HG03045 (cell line): ENCODE measurements around the gene GAS6.
"Not testable (repeated sequence)": the region's sequence is repeated elsewhere in the genome, so short reads cannot be mapped to it uniquely, and the experiment has no call there.

Source experiments
- ATAC-seq: cut with Tn5 transposase; IDR thresholded peaks from one replicate; pipeline ENCODE4 v1.9.1; 2021; ENCODE audit warnings: mild to moderate bottlenecking, moderate library complexity; ENCODE audit not compliant: unreplicated experiment

The GAS6 gene

DNA sequence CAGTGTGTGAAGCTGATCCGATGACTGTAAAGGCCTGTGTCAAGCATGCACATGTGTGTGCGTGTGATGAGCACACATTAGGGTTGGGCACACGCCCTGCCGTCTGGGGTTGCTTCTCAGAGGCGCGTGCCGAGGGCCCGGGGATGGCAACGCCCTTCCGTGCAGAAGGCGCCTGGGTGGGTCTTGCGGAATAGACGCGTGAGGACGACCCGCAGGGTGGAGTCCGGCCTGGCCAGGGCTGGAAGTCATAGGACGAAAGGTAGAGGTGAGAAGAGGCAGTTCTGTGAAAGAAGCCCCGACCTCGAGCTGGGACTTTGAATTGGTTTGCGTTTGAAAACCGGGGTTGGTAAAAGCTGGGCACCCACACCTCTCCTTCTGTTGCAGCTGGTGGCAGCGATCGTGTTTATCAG, 69.1 kb downstream of the GAS6 start:
- ATAC-seq: no peak

DNA sequence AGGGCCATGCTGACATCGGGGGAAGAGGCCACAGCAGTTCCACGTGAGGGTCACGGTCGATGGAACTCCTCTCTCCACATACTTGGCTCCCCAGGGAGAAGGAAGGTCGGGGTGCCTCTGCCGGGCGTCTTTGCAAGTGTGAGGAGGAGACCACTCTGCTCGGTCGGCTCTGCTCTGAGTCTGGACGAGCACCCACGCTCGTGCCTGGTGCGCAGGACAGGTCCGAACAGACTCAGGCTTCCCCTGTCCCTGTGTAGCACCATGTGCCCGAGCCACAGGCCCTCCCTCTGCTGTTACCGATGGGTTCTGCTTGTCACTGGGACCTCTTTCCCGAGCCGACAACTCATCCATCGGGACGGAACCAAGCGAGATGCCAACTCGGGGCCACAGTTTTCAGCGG, 69.8 kb downstream of the GAS6 start:
- no peak for ATAC-seq

DNA sequence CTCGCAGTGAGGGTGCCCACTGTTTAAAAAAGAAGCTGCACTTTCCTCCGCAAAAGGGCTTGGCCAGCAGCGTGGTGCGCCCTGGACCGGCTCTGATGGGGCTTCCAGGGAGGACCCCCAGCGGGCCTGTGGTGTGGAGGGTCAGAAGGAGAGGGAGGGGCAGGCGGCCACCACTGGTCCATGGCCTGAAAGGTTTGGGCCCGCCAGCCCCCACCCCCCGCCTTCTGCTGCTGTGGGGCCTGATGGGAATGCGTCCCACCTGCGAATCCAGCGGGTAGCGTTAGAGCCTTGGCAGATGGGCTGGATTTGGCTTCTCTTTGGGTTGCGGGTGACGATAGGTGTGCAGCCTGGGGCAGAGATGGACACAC, 70.2 kb downstream of the GAS6 start:
- no peak for ATAC-seq

DNA sequence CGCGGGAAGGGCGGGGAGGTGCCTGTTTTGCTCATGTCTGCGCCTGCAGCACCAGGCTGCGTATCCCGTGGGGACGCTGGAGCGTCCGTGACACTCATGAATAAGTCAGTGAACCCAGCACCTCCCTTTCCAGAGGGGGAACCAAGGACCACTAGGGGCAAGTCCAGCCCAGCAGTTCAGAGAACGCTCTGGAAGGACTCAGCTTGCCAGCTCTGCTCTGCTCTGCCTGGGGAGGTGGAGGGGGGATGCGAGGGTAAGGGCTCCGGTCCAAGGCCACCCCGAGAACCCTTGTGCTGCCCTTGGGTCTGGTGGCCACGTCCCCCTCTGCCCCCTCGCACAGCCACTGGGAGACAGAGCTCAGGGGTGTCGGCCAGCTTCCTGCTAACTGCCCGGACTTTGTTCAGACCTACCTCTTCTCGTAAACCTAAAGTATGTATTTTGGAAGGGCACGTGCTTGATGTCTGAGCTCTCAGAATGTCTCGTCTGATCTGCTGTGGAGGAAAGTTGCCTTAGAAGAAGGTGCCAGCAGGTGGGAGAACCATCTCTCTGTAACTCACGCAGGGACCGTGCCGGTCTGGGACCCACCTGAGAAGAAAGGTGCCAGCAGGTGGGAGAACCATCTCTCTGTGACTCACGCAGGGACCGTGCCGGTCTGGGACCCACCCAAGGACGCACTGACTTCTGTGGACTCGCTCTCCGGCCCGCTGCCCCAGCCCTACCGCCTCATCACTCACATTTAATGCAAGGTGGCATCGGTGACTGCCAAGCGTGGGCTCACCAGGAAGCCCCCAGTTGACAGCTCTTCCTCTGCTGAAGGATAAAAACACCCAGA, 70.8 kb downstream of the GAS6 start:
- no peak for ATAC-seq

DNA sequence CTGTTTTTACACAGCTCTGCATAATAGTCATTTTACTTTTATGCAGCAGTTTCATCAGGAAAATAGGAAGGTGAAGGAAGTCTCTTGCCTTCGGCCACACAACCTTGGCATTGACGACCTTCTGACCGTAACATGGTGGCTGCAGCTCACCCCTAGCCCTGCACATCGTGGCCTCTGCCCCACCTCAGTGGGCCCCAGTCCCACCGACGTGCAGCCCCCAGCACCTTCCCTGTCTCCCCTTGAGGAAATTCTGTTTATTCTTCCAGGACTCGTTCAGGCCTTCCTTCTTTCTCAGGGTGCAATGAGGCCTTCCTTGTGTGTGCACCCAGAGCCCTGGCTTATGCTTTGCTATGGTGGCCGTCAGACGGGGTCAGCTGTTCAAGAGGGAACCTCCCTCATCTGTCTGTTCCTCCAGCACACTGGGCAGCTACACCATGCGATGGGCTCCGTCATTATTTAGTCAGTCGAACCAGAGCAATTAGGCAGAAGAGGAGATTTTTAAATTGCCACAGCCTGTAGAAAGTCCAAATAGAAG, 71.6 kb downstream of the GAS6 start:
- ATAC-seq: no peak

DNA sequence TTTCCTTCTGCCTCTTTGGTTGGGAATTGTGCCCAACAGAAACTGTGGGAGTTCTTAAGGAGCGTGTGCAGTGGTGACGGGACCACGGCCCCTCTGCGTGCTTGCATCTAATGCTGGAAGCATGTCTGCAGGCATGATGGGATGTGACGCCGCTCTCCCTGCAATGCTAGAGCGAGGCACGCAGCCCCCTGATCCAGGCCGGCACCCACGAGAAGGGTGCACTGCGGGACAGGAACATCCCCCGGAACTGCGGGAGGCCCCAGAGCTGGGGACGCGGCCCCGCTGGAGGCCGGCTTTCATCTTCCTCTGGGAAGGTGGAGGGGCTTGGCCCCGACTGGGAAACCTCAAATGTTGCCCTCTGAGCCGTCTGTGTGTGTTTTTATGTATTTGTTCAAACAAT, 72.1 kb downstream of the GAS6 start:
- ATAC-seq: no peak

DNA sequence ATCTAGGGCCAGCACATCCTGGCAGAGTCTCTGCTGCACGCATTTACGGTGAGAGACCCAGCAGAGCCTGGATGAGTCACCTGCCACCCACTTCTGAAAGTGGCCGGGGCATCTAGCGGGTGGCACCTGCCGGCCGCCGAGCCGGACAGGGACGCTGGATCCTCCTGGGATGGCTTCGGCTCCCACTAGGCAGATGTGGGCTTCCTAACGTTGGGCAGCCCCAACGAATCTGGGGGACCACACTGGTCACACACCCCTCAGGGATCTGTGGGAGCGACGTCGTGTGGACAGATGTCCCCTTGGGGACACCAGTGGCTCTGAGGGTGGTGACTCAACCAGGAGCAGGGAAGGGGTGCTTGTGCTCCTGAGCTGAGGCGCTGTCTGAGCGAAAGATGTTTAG, 72.7 kb downstream of the GAS6 start:
- ATAC-seq: no peak

DNA sequence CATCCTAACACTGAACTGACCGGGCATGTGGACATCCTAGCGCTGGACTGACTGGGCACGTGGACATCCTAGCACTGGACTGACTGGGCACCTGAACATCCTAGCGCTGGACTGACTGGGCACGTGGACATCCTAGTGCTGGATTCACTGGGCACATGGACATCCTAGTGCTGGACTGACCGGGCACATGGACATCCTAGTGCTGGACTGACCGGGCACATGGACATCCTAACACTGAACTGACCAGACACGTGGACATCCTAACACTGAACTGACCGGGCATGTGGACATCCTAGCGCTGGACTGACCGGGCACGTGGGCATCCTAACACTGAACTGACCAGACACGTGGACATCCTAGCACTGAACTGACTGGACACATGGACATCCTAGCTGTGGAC, 73.9 kb downstream of the GAS6 start:
- not testable (repeated sequence) for ATAC-seq

DNA sequence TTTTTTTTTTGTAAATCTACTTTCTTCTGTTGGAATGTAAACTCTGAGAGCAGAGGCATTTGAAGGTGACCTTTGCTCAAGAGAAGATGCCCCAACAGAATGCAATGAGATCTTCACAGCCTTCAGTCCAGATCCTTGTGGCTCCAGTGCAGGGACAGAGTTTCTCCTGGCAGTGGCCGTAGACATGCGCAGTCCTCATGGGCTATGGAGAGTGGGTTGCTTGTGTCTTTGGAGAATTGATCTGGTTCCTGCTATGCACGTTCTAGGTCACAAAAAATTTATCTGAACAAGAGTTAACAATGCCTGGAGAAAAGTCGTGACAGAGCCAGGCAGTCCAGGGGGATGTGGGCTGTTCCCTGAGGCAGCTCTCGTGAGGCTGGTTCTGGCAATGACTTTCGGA, 74.7 kb downstream of the GAS6 start:
- no peak for ATAC-seq

DNA sequence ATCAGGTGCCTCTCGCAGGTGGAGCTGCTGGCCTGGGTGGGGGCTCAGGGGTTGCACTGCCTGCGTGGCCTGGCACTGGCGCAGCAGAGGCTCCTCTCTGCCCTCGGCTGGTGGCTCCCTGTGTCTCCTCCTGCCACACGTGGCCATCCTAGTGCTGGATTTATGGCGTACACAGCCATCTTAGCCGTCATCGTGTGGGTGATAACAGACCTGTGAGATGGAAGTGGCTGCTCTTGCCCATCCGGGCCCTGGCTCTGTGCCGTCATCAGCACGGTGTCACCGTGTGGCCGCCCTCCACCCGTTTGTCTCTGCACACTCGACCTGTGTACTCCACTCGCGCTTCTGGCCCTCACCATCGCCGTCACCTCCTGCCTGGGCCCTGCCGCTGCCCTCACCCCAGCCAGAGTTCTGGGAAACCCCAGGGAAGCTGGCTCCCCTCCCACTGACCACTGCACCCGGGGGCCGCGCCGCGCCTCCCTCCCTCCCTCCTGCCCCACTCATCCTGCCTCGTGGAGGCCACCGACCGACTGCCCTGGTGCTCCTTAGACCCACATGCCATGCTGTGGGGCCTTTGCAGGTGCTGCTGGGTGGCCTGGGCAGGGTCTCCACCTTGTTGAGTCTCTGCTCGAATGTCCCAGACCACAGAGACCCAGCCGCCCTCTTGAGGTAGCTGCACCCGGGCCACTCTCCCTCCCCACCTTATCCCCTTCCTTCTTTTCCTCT, 75.3 kb downstream of the GAS6 start:
- ATAC-seq: no peak

DNA sequence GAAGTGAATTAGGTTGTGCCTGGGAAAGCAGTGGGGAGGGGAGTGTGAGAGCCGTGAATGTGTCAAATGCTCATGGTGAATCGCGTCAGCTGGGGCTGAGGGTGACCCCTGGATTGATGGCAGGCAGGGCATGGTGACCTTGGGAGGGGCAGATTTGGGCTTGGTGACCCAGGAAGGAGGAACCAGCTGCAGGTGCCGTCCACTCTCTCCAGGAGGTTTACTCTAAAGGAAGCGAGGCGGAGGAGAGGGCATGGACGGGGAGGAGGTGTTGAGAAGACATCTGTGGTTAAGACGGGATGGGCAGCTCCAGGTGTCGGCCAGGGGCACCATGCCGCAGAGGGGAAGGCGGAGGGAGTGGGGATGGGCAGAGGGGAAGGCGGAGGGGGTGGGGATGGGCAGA, 76.2 kb downstream of the GAS6 start:
- no peak for ATAC-seq

DNA sequence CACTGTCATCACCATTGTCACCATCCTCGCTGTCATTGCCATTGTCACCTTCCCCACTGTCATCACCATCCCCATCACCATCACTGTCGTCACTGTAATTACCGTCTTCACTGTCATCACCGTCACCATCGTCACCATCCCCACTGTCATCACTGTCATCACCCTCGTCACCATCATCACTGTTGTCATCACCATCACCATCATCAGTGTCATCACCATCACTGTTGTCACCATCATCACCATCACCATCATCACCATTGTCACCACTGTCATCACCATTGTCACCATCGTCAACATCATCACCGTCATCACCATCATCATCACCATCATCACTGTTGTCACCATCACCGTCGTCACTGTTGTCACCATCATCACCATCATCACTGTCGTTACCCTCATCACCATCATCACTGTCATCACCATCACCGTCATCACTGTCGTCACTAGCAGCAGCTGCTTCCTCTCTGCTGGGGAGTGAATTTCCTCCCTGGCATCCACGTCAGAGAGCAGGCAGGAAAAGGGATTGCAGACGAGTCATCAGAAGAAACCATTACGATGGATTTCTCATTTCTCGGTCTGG, 77.5 kb downstream of the GAS6 start:
- ATAC-seq: no peak

DNA sequence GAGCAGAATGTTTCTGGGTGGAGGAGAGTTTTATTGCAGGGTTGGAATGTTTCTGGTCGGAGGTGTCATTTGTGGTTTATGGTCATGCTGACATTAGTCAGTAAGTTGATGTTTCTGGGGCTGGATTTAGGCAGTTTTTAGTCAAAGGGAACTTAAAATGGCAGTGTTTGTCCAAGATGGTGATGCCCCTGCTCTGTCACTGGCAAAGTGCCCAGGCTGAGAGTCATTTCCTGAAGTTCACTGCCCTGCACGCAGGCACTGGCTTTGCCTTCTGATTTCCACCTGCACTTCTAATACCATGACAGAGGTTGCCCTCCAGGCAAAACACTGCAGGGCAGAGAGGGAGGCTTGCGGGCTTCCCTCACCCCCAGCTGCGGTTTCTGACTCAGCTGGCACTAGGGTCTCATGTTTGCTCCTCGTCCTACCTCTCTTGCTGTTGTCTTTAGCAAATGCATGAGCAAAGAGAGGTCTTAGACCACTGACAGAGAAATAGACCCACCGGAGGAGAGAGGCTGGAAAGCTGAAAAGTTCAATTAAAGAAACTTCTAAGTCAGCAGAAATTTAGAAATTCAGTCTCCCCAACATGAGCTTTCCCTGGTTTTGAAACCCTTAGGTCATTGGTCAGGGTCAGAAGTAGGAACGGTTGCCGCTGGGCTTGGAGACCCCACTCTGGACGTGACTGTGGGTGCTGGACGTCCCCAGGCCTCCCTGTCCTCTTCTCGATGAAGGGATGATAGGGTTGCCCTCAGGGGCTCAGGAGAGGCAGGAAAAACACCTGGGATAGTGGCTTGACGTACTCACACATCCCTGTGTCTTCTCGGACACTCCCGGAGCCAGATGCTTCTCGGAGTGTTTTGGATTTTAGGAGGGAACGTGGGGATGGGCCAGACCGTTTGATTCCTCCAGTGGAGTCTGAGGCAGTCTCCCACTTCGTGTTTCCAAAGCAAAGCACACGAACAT, 78.5 kb downstream of the GAS6 start:
- no peak for ATAC-seq

DNA sequence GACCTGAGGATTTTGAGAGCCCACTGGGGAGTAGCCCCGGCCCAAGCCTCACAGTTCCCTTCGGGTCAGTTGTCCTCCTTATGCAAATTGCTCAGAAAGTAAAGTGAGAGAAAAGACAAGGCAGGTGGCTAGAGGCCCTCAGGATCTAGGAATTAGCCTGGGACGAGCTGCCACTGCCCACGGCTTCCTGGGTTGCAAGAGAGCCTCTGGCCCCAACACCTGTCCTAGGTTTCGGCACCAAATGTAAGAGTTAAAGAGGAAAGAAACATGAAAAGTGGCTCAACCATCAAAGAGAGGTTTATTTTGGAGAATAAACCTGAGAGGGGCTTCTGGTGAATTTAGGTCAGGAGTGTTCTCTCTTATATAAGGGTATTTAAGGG, 79.2 kb downstream of the GAS6 start:
- ATAC-seq: no peak

DNA sequence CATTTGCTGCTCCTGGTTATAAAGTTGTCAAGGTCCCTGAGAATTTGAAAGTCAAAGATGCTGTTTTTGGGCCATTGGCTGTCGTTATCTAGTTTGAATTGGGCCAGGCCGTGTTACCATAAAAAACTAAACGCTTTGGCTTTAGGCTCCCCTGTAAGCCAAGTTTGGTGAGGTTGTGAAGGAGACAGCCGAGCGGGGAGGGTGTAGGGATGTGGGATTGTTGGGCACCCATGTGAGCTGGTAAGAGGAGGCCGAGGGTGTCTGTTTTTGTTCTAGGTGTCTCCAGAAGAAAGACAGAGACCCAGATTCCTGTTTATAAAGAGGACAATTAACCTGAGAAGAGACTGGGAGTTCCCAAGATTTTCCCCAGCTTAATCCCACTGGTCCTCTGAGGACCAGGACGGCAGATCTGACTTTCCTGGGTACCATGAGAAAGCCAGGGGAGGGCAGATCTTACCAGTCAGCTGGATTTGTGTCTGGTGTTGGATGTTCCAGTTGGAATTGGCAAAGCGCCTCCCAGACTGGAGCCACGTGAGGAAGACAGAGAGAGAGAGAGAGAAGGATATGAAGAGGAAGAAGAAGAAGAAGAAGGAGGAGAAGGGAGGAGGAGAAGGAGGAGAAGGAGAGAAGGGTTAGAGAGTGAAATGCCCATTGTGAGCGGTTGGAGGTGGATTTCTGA, 79.8 kb downstream of the GAS6 start:
- ATAC-seq: no peak

DNA sequence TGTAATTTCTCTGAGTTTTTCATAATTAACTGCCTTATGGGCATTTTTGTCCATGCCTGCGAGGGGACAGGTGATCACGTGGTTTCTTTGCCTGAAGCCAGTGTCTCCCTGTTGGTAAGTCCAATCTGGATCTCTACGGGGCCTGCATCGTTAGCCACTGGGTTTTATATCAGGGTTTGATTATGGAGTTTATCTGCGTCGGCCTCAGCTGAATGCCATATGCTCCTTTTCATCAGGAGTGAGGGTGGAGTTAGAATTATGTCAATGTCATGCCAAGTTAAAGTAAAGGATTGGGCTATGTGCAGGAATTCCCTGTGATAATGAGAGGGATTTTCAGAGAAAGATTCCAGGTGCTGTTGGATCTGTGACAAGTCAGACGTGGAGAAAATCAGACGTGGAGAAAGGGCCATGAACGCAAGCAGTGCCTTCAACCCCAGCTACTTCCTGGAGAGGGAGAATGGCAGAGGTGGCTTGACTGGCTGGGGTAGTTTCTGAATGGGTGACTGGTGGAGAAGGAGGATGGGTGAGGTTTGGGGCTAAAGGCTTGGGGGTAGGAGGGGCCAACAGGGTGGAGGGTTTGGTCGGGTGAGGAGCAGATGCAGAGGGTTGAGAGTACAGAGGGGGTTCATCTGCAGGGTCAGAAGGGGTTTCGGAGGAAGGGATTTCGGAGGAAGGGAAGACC, 80.5 kb downstream of the GAS6 start:
- ATAC-seq: no peak

DNA sequence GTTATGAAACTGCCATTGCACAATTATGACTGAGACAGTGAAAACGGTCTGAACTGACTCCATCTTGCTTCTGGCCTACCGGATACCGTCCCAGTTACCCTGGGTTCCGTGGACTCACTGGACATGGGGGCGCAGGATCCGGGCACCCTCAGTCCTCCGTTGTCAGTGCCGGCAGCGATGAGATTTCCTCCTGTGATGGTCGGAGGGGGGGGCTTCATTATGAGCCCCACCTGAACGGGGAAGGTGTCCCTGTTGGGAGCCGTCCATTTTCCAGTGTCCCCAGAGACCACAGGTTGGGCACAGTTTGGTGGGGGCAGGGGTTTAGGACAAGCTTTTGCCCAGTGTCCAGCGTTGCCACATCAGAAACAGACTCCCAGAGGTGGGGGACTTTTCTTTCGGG, 81.4 kb downstream of the GAS6 start:
- no peak for ATAC-seq

DNA sequence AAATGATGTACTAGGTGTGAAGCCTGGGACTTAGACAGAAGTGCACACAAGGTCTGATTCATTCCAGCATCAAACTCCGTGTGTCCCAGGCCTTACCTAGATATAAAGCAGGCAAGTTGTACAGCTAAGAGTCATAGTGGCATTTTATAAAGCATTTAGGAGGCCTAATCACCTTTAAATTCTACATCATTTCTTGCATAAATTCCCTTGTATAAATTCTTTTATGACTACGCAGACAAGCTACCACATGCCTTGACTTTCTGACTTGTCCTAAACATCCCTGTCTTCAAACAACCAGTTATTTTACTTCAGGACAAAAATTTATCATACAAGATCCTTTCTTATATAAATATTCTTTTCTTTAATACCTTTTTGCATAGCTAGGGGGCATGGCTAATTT, 82.3 kb downstream of the GAS6 start:
- ATAC-seq: no peak

DNA sequence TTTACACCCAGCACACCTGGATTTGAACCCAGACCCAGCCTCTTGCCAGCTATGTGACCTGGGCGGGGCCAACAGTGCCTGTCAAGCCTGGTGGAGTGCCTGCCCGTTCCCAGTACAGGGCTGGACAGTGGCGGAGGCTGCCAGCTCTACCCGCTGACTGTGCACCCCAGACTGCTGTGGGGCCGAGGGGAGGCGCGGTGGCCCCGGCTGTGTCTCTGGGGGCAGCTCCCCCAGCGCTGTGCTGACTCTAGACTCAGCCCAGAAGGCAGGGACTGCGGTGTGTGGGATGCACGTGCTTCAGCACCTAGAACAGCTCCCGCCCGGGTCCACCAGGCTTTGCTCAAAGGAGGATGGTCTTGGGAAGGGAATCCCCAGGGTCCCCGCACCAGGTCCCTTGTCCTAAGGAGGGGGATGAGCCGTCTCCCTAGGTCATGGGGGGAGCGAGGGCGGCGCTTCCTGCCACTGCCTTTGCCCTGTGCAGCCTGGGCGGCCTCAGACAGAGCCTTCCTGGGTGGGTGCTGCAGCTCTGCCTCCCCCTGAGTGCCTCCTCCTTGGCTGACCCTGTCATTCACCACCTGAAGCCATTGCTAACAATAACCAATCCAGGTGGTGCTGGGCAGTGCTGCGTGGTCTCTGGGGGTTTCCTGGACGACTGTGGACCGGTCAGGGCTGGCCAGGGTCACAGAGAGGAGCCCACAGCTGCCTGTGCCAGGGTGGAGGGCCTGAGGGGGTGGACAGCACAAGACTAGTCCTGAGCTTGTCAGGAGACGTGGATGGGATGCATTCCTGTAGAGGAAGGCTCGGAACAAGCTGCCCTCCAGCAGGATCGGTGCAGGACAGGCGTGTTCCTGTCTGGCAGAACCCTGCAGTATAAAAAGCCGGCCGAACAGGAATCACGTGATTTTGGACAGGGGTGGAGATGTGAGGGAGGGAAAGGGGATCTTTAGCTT, 86.3 kb downstream of the GAS6 start:
- ATAC-seq: no peak
